ENCODE measurements around the gene OR12D2.

GRCh38 chr6:29399525-29399924 lies 4.1 kb downstream of the OR12D2 start:
- no peak for TF ChIP-seq CTCF (conservative IDR thresholded peaks at IDR 0.05; ENCODE audit: low read length)
- no peak for TF ChIP-seq EZH2phosphoT487 (IDR thresholded peaks at IDR 0.05; ENCODE audit: borderline replicate concordance, low read depth, low read length)
